Stimulated activated CD8-positive, alpha-beta memory T cell treated with anti-CD3 and anti-CD28 coated beads, Interleukin-15, amount 100 ng/mL, for 24 hours (primary cell): ENCODE measurements around the gene STBD1.
"Not testable (repeated sequence)": the region's sequence is repeated elsewhere in the genome, so short reads cannot be mapped to it uniquely, and the experiment has no call there.

Source experiments
- DNase-seq: peaks from one replicate; pipeline ENCODE4 v3.0.0-alpha.2; 2020; ENCODE audit warnings: low read depth

The STBD1 gene

GRCh38 chr4:76305971-76306881 is at the start of gene STBD1:
TSS of gene STBD1 (plus strand) at chr4:76306733. CDS start at chr4:76306770, 37 bp downstream.
- DNase-seq: no peak

GRCh38 chr4:76256968-76257367 is 49.6 kb upstream of the STBD1 start:
- no peak for DNase-seq

- no peak for DNase-seq
Measured at GRCh38 chr4:76257824-76258223, 48.7 kb upstream of the STBD1 start.

DNA sequence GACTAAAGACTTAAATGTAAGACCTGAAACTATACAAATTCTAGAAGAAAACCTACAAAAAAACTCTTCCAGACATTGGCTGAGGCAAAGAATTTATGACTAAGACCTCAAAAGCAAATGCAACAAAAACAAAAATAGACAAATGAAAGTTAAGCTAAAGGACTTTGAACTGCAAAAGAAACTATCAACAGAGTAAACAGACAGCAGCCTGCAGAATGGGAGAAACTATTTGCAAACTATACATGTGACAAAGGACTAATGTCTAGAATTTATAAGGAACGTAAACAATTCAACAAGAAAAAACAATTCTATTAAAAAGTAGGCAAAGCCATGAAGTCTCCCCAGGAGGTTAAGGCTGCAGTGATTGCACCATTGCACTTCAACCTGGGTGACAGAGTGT is 46.0 kb upstream of the STBD1 start:
- no peak for DNase-seq

DNA sequence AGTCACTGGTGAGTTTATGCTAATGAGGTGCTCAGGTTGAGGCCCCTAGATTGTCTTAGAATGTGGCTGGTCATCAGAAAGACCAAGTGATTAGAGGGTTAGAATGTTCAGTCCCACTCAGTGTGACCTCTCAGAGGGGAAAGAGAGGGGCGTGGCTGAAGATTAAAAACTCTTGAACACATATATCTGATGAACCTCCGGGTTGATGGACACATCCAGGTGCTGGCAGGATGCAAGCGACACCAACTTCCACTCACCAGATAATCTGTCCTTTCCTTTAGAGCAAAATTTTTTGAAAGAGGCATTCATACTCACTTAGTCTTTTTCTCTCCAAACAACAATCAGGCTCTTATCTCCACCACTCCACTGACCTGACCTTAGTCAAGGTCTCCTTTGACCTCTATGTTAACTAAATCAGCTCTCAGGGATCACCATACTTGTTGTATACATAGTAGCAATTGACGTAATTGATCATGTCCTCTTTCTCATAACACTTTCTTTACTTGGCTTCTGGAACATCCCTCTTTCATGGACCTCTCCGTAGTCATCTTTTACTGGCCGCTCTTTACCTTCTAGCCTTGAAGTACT is 40.8 kb upstream of the STBD1 start:
- DNase-seq: no peak

DNA sequence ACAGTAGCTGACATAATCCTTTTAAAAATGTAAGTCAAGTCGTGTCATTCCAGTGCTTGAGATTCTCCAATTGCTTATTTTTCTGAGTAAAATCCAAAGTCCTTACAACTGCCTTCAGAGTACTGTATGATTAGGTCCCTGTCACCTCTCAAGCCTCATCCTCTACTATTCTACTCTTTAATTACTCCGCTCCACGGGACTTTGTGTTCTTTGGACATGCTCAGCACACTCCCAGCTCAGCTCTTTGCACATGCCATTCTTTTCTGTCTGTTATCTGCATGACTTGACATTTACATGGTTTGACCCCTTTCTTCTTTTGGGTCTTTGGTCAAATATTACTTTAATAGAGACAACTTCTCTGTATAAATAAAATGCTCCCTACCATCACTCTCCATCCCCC is 39.9 kb upstream of the STBD1 start:
- no peak for DNase-seq

GRCh38 chr4:76267811-76268210 is 38.7 kb upstream of the STBD1 start:
- DNase-seq: no peak

DNA sequence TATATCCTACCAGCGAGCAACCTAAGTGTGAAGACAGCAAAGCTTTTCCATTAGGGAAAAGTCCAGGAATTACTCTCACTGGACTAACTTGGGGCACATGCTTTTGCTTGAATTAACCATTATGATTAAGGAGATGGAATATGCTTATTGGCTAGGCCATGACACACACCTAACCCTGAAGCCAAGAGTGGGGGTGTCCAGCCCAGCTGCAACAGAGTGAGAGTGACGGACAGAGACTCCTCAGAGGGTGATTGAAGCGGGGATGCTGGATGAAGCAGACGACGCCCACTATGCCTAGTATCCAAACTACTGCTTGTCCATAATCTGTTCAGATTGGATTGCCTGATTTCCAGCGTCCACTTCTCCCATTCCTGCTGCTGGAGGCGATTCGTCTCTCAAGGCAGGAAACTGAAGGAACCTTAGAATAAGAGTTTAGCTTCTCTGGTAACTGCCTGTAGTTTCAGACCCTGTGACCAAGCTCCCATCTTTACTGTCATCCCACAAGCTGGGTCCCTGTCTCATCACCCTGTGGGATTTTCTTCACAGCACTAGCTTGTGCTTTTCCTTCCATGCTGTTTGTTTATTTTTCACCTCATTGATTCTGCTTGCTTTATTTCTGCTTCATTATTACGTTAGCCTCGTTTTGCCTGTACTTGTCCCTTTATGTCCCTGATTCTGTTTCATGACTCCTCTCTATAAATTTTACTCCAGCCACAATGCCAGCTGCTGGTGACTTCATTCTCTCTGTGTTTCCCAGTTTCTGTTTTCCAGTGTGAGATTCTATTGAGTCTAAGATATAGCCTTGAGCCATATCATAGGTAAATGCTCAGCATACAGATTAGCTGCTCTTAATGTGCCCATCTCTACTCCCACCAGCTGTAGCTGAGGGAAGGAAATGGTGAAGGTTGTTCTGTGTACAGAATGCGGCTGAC is 36.0 kb upstream of the STBD1 start:
- DNase-seq: no peak

GRCh38 chr4:76271248-76271647 is 35.3 kb upstream of the STBD1 start:
- DNase-seq: no peak

- no peak for DNase-seq
Measured at GRCh38 chr4:76272073-76272472, 34.5 kb upstream of the STBD1 start.

DNA sequence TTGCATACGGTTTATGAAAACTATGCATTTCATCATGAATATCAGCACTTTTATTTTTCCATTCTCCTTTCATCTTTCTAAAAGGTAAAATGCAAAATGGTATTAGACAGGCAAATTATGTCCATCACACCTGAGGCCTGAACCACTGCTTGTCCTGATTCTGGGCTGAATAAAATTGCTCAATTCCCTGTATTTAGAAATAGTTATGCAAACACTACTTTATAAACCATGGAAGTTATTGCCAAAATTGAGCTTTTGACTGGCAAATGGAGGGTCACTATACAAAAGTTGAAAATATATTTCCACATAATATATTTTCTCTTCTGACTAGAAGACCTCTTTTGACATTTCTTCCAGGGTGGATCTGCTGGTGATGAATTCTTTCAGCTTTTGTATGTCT is 34.0 kb upstream of the STBD1 start:
- DNase-seq: no peak

DNA sequence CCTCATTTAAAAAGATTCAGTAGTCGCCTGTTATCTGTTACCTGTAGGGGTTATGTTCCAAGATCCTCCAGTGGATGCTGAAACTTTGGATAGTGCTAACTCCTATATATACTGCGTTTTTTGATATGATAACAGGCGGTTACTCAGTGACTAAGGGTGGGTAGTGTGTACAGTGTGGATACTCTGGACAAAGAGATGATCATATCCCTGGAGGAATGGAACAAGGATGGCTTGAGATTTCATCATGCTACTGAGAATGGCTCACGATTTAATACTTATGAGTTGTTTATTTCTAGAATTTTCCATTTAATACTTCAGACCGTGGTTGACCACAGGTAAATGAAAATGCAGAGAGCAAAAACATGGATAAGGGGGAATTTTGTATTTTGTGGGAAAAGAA is 33.5 kb upstream of the STBD1 start:
- DNase-seq: no peak

- no peak for DNase-seq
Measured at GRCh38 chr4:76275486-76276124, 30.9 kb upstream of the STBD1 start.

DNA sequence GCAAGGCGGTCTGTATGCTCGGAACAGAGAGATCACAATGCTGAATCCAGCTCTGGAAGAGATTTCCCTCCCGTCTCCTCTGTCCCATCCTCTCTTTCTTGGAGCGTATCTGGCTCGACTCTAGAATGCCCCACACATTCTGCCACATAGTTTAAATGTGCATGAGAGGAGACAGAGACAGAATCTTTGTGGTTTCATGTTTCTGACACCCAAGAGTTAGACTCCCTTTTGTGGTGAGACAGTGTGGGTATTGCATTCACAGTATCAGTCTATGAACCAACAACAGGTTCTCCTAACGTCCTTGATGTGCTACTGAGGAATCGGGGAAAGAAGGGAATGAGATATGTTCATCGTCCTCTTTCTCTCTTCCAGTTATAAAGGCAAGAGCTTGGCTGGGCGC is 29.7 kb upstream of the STBD1 start:
- DNase-seq: no peak

- DNase-seq: no peak
Measured at GRCh38 chr4:76277667-76278066, 28.9 kb upstream of the STBD1 start.

GRCh38 chr4:76278583-76278982 is 27.9 kb upstream of the STBD1 start:
- DNase-seq: no peak

- DNase-seq: no peak
Measured at GRCh38 chr4:76279462-76279861, 27.1 kb upstream of the STBD1 start.

DNA sequence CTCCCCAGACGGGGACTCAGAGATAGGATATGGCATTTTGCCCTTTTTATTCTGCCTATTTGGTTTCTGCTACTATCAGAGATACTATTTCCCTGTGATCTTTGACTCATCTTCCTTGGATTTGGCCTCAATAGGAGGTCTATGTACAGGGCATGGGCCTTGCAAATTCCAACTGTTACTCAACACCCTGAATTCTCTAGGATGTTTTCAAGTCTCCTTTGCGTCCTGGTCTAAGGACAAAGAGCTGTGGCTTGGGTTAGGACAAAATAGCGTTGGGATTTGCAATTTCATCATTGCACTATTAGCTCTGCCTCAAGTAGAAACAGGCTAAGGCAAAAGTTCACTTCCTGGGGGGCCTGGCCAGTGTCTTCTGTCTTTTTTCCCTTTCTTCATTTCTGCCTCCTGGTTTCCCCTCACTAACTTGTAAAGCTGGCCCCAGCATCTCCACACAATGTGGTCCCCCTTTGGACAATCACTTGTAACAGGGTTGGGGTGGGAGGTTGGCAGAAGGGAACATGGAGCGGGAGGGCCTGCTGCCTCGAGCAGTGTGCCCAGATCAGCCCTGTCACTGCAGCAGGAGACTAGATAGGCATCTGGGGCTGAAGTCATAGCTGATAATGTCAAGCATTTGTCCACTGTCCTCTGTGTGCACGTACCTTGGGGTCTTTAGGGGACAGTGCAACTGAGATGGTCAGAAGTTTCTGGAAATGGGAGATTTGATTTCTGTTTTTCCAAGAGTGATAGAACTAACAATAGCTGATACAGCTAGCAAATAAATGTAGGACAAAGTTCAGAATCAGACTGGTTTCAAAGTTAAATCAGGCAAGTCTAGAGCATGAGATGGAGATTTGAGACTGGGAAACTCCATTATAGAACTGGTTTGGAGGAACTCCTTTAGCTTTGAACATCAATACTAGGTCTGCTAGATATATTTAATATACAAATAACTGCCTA is 25.8 kb upstream of the STBD1 start:
- DNase-seq: no peak

DNA sequence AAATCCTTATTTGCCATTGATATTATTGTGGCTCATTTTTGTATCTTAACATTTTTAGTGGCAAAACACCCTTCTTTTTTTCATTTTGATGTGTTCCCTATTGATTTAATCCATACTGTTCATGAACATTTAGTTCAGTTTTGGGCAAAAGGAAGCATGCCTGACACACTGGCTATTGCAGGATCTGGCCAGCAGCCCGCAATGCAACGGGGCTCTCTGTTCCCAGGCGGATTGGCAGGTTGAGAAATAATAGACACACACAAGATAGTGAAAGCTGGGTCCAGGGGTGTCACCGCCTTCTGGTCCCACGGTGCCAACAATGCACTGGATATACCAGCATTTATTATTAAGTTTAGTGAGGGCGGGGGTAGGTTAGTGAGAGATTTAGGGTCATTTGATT is 24.9 kb upstream of the STBD1 start:
- not testable (repeated sequence) for DNase-seq

DNA sequence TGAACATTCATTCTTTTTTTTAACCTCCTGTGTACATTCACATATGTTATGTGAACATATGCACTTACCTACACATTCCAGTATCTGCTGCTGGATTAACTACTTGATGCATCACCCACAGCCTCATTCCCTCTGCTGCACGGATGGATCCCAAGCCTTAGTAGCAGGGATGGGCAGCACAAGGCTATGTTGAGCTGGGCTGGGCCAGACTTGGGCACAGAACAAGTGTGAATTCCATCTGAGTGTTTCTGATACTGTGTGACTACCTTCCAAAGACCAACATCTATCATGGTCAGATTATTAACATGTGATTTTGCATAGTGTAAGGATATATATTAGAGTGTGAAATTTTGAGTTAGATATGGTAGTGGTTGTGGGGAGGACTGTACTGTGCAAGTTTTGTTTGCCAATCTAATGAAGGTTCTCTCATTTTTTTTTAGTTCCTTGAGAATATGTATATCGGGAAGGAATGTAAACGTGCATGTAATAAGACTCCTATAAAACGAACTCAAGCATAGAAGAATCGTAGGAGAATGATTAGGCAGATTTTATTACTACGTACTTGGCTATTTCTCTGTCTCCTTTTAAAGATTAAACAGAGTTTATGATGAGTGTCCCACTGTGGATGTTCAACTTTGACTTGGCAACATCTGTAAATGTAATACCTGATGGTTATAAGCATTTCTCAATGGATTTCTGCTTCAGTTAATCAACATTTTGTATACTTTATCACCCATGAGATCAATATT is 23.4 kb upstream of the STBD1 start:
- no peak for DNase-seq
